ENCODE results near the gene TMPRSS9.
"Not testable (repeated sequence)": the region's sequence is repeated elsewhere in the genome, so short reads cannot be mapped to it uniquely, and the experiment has no call there.

The TMPRSS9 gene

GRCh38 chr19:2343289-2343982 lies 16.6 kb upstream of the TMPRSS9 start:
- no peak for DNase-seq

GRCh38 chr19:2344381-2344870 lies 15.6 kb upstream of the TMPRSS9 start:
- DNase-seq, result no peak

- no peak for DNase-seq
These were observed 15.0 kb upstream of the TMPRSS9 start for GRCh38 chr19:2345076-2345475.

- no peak for DNase-seq
These were observed 14.0 kb upstream of the TMPRSS9 start for GRCh38 chr19:2345794-2346663.

GRCh38 chr19:2349818-2350217 lies 10.2 kb upstream of the TMPRSS9 start:
- DNase-seq, result not testable (repeated sequence)

- no peak for DNase-seq
These were observed 9.4 kb upstream of the TMPRSS9 start for GRCh38 chr19:2350656-2351055.

GRCh38 chr19:2351591-2351990 lies 8.5 kb upstream of the TMPRSS9 start:
- DNase-seq, result no peak

- DNase-seq, result no peak
These were observed 7.9 kb upstream of the TMPRSS9 start for GRCh38 chr19:2352121-2352520.

GRCh38 chr19:2353159-2353886 lies 6.7 kb upstream of the TMPRSS9 start:
- no peak for DNase-seq

GRCh38 chr19:2353887-2354592 lies 6.0 kb upstream of the TMPRSS9 start:
- DNase-seq, result no peak

- no peak for DNase-seq
These were observed 5.4 kb upstream of the TMPRSS9 start for GRCh38 chr19:2354670-2355069.

- DNase-seq, result no peak
These were observed 4.7 kb upstream of the TMPRSS9 start for GRCh38 chr19:2355168-2356035.

GRCh38 chr19:2356036-2356646 lies 3.9 kb upstream of the TMPRSS9 start:
- no peak for DNase-seq

- no peak for DNase-seq
These were observed 2.5 kb upstream of the TMPRSS9 start for GRCh38 chr19:2357279-2358206.

- DNase-seq, result no peak
These were observed 1.4 kb upstream of the TMPRSS9 start for GRCh38 chr19:2358548-2359173.

- DNase-seq, result no peak
These were observed 768 bp downstream of the TMPRSS9 start for GRCh38 chr19:2360833-2361232.

- DNase-seq, result no peak
These were observed 1.4 kb downstream of the TMPRSS9 start for GRCh38 chr19:2361246-2362045.
